ENCODE data around the gene C9orf72.

Gene C9orf72

GRCh38 chr9:27540502-27540901 lies 32.8 kb downstream of the C9orf72 start:
- TF ChIP-seq CTCF (IDR thresholded peaks at IDR 0.05; ENCODE audit: low read depth, low read length, missing control alignments): no peak
- no peak overlapping the region for H3K4me3 ChIP-seq (ENCODE audit: low read depth, low read length)
- DNase-seq (ENCODE audit: low read depth): no peak

- no peak for DNase-seq (ENCODE audit: low read depth)
- TF ChIP-seq CTCF (IDR thresholded peaks at IDR 0.05; ENCODE audit: low read depth, low read length, missing control alignments): no peak
- H3K4me3 ChIP-seq (ENCODE audit: low read depth, low read length): no peak overlapping the region
Measured at GRCh38 chr9:27539479-27540441, 33.5 kb downstream of the C9orf72 start.

- TF ChIP-seq CTCF (IDR thresholded peaks at IDR 0.05; ENCODE audit: low read depth, low read length, missing control alignments): no peak
Measured at GRCh38 chr9:27538647-27539046, 34.6 kb downstream of the C9orf72 start.

GRCh38 chr9:27537756-27538155 lies 35.5 kb downstream of the C9orf72 start:
- TF ChIP-seq CTCF (IDR thresholded peaks at IDR 0.05; ENCODE audit: low read depth, low read length, missing control alignments): no peak
- no peak overlapping the region for H3K4me3 ChIP-seq (ENCODE audit: low read depth, low read length)
- DNase-seq (ENCODE audit: low read depth): no peak

More at GRCh38 chr9:27538647-27539046, 34.6 kb downstream of the C9orf72 start:
- no peak overlapping the region for H3K4me3 ChIP-seq (ENCODE audit: low read depth, low read length)
- no peak for DNase-seq (ENCODE audit: low read depth)

- no peak for DNase-seq (ENCODE audit: low read depth)
- no peak overlapping the region for H3K4me3 ChIP-seq (ENCODE audit: low read depth, low read length)
- no peak for TF ChIP-seq CTCF (IDR thresholded peaks at IDR 0.05; ENCODE audit: low read depth, low read length, missing control alignments)
Measured at GRCh38 chr9:27537027-27537435, 36.2 kb downstream of the C9orf72 start.

GRCh38 chr9:27536168-27536567 lies 37.1 kb downstream of the C9orf72 start:
- DNase-seq (ENCODE audit: low read depth): no peak
- no peak for TF ChIP-seq CTCF (IDR thresholded peaks at IDR 0.05; ENCODE audit: low read depth, low read length, missing control alignments)
- no peak overlapping the region for H3K4me3 ChIP-seq (ENCODE audit: low read depth, low read length)

Measured in GM12864 (cell line).